Fibroblast of skin of left quadriceps (primary cell): ENCODE data around the gene RGP1.

Experiments used
- DNase-seq, 2 experiments: peaks; one replicate each; pipeline ENCODE4 v3.0.0-alpha.2; 2013; ENCODE audit warnings: low read depth in 2 of 2

The RGP1 gene

DNA sequence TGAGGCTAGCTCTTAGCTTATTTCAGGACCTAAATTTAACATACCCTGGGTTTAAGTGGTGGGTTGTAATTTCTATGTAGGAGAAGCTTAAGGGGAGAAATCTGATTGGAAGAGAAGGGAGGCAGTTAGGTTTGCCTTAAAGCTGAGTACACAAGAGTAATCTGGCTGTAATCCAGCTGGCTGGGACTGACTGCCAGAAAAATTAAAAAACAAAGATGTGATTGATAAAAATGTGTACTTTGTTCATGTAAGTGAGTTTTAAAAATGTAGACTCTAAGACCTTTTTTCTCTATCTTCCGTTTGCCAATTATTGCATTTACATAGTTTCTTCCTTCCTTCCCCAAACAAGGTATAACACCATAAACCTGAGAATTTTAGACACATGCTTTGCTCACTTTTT lies 22.4 kb downstream of the RGP1 start:
- DNase-seq = no peak

DNA sequence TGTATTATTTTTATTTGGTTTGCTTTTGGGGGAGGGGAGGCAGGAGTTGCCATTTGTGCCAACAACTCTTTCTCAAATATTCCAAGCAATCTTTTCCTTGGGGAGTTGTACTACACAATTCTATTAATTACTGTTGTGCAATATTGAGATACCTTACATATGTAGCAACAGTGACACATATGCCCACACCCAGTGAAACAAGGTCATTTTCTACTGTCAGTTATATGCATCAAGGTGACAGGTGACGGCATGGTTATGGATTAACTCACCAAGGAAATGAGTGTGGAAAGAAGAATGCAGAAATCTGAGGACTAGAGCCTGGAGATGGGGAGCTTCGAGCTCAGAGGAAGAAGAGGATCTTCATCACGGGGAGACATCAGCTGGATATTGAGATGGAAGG lies 22.9 kb downstream of the RGP1 start:
- no peak for DNase-seq

- no peak for DNase-seq
Measured at GRCh38 chr9:35774907-35775635, 26.0 kb downstream of the RGP1 start.

DNA sequence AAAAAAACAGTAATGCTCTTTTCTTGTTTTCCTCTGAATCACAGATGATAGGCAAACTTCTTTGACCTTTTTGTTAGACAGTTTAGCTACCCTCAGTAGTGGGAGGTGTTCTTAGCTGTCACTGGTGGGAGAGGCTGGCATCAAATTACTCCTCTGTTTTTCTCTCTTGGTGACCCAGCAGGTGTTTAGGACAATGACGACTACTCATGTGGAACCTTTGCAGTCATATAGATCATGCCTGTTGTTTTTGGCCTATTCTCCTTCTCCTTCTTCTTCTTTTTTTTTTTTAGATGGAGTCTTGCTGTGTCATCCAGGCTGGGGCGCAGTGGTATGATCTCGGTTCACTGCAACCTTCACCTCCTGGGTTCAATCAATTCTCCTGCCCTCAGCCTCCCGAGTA lies 26.9 kb downstream of the RGP1 start:
- DNase-seq = no peak

DNA sequence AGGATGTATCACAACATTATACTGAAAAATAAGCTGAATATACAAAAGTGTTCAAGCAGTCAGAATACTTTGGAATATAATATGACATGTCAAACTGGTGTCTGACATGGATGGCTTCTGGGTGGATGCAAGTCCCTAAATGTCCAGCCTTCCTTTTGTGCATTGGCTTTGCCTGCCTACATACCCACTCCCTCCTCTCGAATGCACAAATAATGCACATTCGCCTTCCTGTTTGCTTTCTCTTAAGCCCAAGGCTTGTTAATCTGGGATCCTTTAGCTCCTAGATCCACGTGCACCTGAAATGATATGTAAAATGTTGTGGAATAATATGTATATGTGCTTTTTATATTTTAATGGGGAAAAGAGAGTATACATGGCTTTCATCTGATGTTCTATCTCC lies 29.4 kb downstream of the RGP1 start:
- DNase-seq = no peak

- DNase-seq = no peak
Measured at GRCh38 chr9:35781066-35781465, 32.0 kb downstream of the RGP1 start.

DNA sequence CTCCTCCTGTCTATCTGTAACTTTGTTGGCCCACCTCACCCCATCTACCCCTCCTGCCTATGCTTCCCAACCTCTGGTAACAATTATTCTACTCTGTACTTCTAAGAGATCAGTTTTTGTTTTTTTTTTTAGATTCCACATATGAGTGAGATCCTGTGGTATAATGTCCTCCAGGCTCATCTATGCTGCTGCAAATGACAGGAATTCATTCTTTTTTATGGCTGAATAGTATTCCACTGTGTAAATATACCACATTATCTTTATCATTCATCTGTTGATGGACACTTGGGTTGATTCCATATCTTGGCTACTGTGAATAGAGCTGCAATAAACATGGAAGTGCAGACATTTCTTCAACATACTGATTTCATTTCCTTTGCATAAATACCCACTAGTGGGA lies 34.3 kb downstream of the RGP1 start:
- no peak for DNase-seq

- DNase-seq = no peak
Measured at GRCh38 chr9:35789541-35789940, 40.5 kb downstream of the RGP1 start.

DNA sequence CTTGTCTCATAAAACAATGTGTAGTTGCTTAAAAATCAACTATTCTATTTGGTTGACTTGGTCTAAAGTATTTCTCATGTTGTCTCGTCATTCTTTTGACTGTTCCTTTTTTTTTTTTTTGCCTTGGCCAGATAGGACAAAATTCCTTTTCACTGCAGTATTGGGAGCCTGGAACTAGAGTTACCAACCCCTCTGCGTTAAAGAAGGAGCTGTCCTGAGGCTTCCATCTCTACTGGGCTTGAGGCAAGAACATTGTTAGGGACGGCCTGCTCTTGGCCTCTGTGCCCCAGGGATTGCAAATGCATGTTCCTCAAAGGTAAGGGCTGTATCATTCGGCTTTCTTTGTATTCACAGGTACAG lies 40.9 kb downstream of the RGP1 start:
- DNase-seq = no peak

DNA sequence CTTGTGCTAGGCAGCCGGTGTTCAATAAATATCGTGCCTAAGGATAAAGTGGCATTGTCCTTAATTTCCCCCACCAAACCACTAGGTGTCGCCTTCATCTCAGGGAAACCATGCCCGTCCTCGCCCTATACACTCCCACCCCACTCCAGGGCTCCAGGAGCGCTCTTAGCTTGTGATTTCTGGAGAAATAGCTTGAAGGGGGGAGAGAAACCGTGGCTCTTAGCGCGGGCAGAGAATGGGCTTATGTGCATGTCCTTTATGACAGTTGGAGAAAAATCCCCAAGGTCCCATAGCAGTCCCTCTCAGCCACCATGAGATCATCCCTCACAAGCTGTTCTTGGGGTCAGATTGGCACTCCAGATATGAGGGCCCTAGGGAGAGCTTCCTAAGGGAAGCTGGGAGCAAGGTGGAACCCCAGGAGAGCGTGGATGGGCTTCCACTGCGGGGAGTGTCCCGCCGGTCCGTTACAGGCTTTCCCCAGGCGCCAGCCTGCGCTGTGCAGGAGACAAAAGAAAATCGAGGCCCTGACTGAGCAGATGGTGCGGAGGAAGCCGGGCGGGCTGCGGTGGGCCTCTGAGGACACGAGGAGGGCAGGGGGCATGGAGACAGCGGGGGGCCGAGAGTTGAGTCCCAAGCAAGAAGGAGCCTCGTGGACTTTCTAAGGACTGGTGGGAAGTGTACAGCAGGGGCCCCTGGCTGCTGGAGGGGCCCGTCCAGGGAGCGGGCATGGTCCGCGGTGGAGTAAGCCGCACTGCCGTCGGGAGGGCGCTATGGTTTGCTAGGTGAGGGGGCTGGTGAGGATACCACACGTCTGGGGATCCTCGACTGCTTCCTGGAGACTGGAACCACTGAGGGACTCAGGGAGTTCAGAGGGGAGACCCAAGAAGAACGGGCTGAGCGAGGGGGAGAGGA lies 41.6 kb downstream of the RGP1 start:
- DNase-seq = peak; percentile 73 to 74

DNA sequence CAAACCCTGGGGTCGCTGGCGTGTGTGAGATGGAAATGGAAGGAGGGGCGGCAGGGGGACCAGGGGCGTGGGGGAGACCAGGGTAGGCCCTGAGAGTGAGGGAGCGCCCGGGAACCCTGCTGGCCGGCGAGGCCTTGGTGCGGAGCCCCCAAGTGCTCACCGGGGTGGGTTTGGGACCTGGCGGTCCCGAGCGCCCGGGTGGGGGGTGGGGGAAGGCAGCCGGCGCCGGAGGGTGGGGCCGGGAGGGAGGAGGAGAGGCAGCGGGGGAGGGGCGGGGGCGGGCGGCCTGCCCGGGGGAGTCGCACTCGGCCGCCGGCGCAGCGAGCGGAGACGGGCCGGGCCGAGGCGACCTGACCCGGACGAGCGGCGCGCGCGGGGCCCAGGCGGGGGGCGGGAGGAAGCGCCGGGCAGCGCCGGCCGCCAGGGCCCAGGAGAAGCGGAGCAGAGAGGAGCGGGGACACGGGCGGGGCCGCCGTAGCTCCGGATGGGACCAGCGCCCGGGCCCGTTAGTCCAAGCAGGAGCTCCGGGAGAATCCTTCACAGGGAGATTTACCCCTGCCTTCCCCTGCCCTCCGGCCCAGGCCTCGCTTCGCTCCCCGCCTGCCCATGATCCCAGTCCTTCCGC lies 42.3 kb downstream of the RGP1 start, which contains the start of gene NPR2:
TSS of gene NPR2 (plus strand) at position 295 of the 625 bp plus-strand sequence. CDS start 818 bp downstream, outside the sequence.
- no peak for DNase-seq

DNA sequence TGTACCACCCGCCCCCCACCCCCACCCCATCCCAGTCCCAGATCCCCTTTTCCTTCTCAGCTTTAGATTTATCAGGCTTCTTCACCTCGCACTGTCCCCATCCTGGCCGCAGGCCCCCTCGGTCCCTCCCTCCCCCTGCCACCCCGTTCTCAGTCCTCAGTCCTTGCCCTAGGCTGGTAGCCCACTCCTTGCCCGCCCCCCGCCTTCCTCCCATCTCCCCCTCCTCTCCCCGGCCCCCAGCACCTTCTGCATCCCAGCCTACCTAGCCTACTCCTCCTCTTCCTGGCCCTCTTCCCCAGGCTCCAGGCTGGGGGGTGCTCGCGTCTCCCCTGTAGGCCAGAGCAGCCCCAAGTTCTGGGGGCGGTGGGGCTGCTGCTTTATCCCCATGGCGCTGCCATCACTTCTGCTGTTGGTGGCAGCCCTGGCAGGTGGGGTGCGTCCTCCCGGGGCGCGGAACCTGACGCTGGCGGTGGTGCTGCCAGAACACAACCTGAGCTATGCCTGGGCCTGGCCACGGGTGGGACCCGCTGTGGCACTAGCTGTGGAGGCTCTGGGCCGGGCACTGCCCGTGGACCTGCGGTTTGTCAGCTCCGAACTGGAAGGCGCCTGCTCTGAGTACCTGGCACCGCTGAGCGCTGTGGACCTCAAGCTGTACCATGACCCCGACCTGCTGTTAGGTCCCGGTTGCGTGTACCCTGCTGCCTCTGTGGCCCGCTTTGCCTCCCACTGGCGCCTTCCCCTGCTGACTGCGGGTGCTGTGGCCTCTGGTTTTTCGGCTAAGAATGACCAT lies 43.1 kb downstream of the RGP1 start:
- DNase-seq = no peak

- DNase-seq = no peak
Measured at GRCh38 chr9:35792826-35793225, 43.7 kb downstream of the RGP1 start.

DNA sequence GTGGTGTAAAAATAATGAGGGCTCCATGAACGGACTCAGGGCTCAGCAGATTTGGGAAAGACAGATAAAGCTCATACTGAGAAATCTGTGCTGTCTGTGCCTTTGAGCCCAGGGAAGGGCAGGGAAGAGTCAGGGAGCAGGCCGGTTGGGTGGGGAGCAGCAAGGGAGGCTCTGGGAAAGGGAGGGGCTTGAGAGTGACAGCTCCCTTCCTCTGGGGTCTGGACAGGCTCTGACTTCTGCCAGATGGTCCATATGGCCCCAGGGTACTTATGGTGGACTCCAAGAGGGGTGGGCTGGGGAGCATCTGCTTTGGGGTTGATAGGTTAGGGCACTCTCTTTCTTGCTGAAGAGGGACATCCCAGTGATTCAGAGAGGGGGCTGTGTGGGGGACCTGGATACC lies 44.4 kb downstream of the RGP1 start:
- no peak for DNase-seq

DNA sequence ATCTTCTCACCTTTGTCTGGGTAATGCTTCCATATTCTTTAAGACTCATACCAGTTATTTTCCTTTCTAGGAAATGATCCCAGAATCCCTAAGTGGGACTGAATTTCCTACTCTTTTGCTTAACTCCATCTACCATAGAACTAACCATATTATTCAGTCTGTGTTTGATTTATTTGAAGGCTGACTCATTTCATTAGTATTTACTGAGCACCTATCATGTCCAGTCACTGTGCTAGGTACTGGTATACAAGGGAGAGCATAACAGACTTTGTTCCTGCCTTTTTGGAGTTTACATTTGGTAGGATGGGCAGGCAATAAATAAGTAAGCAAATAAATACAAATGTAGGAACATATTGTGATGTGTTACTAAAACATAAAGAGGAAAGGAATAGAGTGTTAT lies 46.6 kb downstream of the RGP1 start:
- DNase-seq = no peak

DNA sequence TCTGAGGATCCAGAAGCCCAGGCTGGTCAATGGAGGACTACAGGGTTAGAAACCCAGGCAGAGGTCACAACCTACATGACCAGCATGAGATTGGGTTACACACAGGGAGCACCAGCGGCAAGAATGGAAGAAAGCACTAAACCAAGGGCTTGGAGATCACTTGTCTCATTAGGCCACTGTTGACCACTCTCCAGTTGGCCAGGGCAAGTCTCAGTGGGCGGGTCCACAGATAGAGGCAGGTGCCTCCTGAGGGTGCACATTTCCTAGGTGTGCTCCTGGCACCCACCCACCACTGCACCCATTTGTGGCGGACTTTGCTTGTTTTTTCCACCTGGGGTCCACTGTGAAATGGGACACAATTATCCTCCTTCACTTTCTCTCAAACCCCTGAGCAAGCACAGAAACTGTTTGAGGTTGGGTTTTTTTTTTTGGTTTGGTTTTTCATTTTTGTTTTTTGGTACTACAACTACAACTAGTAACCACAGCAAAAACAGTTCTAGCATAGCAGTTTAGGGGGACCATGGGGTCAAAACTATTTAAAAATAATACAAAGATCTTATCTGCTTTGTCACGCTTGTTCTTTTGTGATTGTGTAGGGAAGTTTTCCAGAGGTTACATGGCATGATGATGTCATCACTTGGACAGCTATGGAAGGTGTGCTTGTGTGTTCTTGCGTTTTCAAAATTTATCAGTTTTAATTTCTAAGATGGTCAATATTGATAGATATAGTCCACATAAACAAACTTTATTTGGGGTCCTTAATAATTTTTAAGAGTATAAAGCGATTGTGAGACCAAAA lies 48.4 kb downstream of the RGP1 start:
- no peak for DNase-seq

DNA sequence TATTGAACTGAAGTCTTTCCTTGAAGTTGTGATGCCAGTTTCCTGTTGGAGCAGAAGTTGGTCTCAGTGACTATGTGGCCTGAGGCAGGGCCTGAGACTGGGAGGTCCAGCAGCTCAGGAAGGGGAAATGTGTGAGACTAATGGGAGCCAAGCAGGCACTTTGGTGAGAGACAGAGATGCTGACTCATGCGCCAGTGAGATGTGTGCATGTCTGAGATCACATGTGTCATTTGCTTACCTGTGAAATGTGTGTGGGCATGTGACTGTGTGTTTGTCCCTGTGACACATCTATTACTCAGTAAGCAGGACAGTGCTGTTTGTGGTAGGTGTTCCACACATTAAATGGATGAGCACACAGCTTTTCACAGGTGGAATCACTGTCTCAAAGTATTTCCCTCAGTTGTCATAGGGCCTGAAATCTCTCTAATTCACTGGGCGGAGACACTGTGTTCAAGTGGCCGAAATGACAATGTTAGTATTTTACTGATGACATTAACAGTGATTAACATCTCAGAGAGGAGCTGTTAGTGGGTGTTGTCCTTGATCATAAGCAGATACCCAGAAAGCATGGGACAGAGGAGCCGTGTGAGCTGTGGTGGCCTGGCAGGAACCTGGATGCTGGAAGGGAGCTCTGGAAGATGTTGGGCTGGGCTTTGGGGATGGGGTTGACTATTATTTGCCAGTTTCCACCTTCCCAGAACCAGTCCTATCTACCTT lies 49.7 kb downstream of the RGP1 start:
- no peak for DNase-seq

- no peak for DNase-seq
Measured at GRCh38 chr9:35800530-35800929, 51.4 kb downstream of the RGP1 start.

- no peak for DNase-seq
Measured at GRCh38 chr9:35801328-35802128, 52.4 kb downstream of the RGP1 start.

DNA sequence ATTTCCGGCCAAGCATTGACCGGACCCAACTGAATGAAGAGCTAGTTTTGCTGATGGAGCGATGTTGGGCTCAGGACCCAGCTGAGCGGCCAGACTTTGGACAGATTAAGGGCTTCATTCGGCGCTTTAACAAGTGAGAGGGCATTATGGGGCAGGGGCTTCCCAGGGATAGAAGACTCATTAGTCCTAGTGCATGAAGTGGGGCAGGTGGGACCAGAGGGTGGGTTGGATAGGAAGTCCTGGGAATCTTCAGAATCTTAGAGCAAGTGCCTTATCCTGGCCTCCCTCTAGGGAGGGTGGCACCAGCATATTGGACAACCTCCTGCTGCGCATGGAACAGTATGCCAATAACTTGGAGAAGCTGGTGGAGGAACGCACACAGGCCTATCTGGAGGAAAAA lies 57.0 kb downstream of the RGP1 start:
- DNase-seq = no peak
